GM06990 (cell line): ENCODE data around the gene PKD2L2.

Experiments used
- DNase-seq: peaks from one replicate; pipeline ENCODE4 v3.0.0-alpha.2; 2011; ENCODE audit not compliant: insufficient read length; ENCODE audit errors: extremely low read depth
- H3K27me3 ChIP-seq: replicated peaks from 2 replicates; pipeline ENCODE4 v1.6.0; 2011; ENCODE audit warnings: low read length; ENCODE audit not compliant: control insufficient read depth, insufficient read depth
- H3K36me3 ChIP-seq: 2 replicates; pipeline ENCODE4 v1.5.1; 2011; ENCODE audit warnings: low read length; ENCODE audit not compliant: control insufficient read depth, insufficient read depth
- H3K4me3 ChIP-seq: replicated peaks from 2 replicates; pipeline ENCODE4 v1.5.1; 2011; ENCODE audit warnings: low read depth, mild to moderate bottlenecking, control low read depth, low read length
- TF ChIP-seq, protein P1 (sequence below): IDR thresholded peaks from 2 replicates; pipeline ENCODE4 v1.5.1; 2011; ENCODE audit warnings: low read length, control low read depth, mild to moderate bottlenecking, inconsistent platforms; ENCODE audit not compliant: insufficient read depth, poor library complexity, severe bottlenecking

The PKD2L2 gene

DNA sequence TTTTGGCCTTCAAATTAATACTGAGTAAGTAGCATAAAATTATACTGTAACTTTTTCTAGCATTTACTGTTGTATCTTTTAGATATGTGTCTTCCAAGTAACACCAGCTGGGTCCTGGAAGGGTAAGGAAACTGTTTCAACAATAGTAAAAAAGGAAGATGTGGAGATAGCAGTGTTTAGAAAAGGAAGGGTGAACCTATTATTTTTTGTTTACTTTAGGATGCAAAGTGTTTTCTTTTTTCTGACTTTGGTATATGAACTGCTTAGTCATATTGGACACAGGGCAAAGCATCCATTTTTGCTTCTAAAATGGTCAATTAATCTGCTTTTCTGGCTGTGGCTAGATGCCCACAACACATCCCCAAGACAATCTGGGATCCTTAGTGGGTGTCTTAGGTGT is 5.3 kb downstream of the PKD2L2 start:
- DNase-seq = no peak
- TF ChIP-seq, protein P1, sequence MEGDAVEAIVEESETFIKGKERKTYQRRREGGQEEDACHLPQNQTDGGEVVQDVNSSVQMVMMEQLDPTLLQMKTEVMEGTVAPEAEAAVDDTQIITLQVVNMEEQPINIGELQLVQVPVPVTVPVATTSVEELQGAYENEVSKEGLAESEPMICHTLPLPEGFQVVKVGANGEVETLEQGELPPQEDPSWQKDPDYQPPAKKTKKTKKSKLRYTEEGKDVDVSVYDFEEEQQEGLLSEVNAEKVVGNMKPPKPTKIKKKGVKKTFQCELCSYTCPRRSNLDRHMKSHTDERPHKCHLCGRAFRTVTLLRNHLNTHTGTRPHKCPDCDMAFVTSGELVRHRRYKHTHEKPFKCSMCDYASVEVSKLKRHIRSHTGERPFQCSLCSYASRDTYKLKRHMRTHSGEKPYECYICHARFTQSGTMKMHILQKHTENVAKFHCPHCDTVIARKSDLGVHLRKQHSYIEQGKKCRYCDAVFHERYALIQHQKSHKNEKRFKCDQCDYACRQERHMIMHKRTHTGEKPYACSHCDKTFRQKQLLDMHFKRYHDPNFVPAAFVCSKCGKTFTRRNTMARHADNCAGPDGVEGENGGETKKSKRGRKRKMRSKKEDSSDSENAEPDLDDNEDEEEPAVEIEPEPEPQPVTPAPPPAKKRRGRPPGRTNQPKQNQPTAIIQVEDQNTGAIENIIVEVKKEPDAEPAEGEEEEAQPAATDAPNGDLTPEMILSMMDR = no peak
- Histone ChIP-seq H3K27me3 (no peaks in the 10 kb centered on the region), H3K4me3 (no peak overlapping the region), H3K36me3 (no peaks in the 10 kb centered on the region)

DNA sequence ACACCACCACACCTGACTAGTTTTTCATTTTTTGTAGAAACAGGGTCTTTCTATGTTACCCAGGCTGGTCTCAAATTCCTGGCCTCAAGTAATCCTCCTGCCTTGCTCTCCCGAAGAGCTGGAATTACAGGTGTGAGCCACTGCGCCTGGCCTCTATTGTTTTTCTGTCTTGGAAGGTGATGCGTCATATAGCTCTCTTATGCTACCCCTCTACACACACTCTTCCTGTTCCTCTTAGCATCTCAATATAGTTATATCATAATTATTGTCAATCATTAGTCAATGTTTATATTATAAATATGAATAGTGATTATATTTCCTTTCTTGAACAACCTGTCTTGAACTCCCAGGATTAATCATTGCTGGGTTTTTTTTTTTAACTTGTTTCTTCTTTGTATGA is 7.3 kb downstream of the PKD2L2 start:
- Histone ChIP-seq H3K27me3 (no peaks in the 10 kb centered on the region), H3K4me3 (no peak overlapping the region), H3K36me3 (no peaks in the 10 kb centered on the region)
- no peak for DNase-seq
- TF ChIP-seq, protein P1 = no peak

DNA sequence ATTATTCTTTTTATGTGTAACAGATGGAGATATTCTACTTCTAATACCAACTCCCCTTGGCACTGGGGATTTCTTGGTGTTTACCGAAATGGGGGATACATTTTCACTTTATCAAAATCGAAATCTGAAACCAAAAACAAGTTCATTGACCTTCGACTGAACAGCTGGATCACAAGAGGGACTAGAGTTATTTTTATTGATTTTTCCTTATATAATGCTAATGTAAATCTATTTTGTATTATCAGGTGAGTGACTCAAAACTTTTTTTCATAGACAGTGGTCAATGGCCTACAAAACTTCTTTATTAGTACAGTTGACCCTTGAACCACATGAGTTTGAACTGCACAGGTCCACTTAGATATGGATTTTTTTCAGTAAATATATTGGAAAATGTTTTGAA is 10.2 kb downstream of the PKD2L2 start:
- TF ChIP-seq, protein P1 = no peak
- H3K36me3 ChIP-seq = no peaks in the 10 kb centered on the region
- DNase-seq = no peak
- H3K27me3 ChIP-seq = no peaks in the 10 kb centered on the region
- no peak overlapping the region for H3K4me3 ChIP-seq

DNA sequence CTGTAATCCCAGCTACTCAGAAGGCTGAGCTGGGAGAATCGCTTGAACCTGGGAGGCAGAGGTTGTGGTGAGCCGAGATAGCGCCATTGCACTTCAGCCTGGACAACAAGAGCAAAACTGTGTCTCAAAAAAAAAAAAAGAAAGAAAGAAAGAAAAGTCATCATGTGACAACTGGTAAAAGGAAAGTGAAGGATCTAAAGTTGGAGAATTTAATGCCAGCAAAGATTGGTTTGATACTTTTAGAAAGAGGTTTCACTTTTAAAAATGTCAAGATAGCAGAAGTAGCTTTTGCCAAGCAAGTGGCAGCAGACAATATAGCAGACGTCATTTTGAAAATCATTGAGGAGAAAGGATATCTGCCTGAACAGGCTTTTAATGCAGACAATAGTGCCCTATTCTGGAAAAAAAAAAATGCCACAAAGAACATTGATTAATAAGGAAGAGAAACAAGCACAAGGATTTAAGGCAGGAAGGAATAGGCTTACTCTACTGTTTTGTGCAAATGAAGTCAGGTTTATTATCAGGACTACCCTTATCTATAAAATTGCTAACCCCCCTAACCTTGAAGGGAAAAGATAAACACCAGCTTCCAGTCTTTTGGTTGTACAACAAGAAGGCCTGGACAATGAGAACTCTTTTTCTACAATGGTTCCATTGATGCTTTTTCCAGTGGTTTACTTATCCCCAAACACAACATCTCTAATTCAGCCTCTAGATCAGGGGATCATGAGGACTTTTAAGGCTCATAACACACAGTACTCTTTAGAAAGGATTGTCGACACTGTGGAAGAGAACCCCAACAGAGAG is 12.0 kb downstream of the PKD2L2 start:
- no peaks in the 10 kb centered on the region for H3K27me3 ChIP-seq
- DNase-seq = no peak
- H3K4me3 ChIP-seq = no peak overlapping the region
- TF ChIP-seq, protein P1 = no peak
- no peaks in the 10 kb centered on the region for H3K36me3 ChIP-seq

DNA sequence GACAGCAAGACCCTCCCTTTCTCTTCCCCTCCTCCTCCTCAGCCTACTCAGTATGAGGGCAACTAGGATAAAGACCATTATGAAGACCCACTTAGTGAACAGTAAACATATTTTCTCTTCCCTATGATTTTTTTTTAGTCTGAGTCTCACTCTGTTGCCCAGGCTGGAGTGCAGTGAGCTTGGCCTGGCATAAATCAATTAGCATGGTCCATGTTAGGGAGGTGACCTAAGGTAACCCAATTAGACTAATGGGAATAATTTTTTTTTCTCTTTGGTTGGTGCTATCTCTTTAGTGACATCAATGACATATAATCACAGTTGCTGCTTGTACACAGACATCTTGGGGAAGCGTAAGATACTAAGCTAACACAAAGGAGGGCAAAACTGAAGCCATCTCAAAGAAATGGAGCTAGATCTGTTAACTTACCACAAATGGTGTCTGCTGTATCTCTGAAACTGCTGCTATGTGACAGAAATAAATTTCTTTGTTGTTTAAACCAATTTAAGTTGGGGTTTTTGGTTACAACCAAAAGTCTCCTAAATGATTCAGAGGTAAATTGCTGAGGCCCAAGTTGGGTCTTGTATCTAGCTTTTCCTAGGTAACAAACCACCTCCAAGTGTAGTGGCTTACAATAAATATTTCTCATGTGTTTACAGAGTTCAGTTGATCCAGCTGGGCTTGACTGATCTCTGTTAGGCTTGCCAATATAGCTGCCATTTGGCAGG is 13.3 kb downstream of the PKD2L2 start:
- Histone ChIP-seq H3K36me3 (no peaks in the 10 kb centered on the region), H3K4me3 (no peak overlapping the region), H3K27me3 (no peaks in the 10 kb centered on the region)
- TF ChIP-seq, protein P1 = no peak
- no peak for DNase-seq

DNA sequence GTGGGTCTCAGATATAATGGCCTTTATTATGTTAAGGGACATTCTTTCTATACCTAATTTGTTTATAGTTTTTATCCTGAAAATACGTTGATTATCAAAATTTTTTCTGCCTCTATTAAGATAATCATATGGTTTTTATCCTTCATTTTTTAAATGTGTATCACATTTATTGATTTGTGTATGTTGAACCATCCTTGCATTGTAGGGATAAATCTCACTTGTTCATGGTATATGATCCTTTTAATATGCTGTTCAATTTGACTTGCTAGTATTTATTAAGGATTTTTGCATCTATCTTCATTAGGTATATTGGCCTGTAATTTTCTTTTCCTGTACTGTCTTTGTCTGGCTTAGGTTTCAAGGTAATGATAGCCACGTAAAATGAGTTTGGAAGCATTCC is 25.5 kb downstream of the PKD2L2 start:
- DNase-seq = no peak
- H3K27me3 ChIP-seq = no peaks in the 10 kb centered on the region
- no peak overlapping the region for H3K4me3 ChIP-seq
- TF ChIP-seq, protein P1 = no peak
- H3K36me3 ChIP-seq = no peaks in the 10 kb centered on the region
